Articular chondrocyte of knee joint (primary cell): ENCODE measurements around the gene PRKCH. TPM values are rescaled to one million over a fixed set of nuclear protein-coding genes. Genes with fewer than 3 reads are reported as not detected.

Experiments
- total RNA-seq: library from RNA; depleted of rRNA; stranded (reverse); fragments of >200 nt; gene quantifications from 2 replicates; pipeline ENCODE4 v1.2.3, GENCODE V29; 2012

Gene PRKCH
- total RNA-seq = 5.0 and 14.7 TPM in 2 replicates

DNA sequence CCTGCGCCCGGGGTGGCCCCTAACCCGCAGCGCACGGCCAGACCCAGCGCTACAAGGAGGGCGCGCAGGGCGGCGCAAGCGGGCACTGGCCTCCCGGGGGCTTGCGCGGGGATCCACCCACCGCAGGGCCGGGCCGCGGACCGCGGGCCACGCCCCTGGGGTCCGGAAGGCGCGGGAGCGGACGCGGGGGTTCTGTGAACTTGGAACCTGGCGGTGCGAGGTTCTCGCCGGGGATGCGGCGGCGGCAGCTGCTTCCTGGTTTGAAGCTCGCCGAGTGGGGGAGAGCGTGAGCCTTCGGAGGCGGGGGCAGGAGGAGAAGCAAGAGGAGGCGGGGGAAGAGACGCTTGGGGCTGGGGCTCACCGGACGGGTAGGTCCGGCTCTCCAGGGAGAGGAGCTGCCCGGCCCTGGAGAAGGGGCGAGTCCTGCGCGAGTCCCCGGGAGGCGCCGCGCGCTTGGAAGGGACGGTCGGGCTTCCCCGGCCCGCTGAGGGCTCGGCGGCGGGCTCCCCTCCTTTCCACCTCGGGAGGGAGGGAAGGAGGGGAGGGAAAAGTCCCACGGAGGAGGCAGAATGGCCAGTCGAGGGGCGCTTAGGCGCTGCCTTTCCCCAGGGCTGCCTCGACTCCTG is at the start of gene PRKCH:
Gene PRKCH (plus strand): TSS at position 195 of the 626 bp plus-strand sequence. CDS start 523 bp downstream, outside the sequence.

DNA sequence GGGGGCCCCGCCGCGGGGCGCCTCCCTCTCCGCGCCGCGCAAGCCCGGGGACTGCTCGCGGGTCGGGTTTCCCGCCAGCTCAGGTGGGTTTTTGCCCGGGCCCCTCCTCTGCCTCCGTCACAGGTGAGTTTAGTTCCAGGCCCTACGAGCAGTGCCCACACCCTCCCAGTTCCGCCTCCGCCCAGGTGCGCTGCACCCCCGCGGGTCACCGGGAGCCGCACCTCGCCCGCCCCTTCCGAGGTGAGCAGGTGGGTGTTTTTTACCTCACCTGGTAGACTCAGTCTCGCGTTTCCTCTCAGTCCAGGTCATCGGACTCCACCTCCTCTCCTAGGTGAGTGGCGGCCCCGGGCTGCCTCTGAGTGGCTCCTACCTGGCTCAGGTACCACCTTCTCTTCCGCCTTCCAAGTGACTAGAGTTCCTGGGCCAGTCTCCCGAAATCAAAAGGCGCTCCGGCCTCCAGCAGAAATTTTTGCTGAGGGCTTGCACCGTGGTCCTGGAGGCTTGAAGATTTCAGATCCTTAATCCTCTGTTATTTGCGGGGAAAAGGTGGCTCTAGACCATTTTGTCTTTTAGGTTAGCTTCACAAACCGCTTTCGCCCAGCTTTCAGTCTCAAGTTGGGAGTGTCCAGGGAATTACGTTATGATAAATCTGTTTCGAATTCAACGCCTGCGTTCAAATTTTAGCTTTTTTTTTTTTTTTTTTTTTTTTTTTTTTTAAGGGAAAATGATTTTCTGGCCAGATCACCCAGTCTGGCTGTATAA is 40.0 kb upstream of the PRKCH start, which contains the start of gene TMEM30B:
Gene TMEM30B (minus strand): TSS at position 153 of the 762 bp plus-strand sequence. CDS start 191 bp downstream, outside the sequence.

Other genes with a start within 250 kb of the PRKCH start
- 11.0 and 12.4 TPM in 2 replicates for gene TMEM30B, start 40.2 kb upstream of the PRKCH start, total RNA-seq